Fibroblast of lung (primary cell): Measurements from ENCODE around the gene SYT14.
"Not testable (repeated sequence)": the region's sequence is repeated elsewhere in the genome, so short reads cannot be mapped to it uniquely, and the experiment has no call there.

Experiments
- EZH2 ChIP-seq: IDR thresholded peaks from 2 replicates; pipeline ENCODE4 v1.5.1; 2012; ENCODE audit warnings: low read length, control low read depth, mild to moderate bottlenecking; ENCODE audit errors: missing control alignments
- TF ChIP-seq, protein P1 (sequence below), 2 donors: IDR thresholded peaks in 1 of 2; conservative IDR thresholded peaks in 1 of 2; 1 replicate in 1 of 2; 2 replicates in 1 of 2; pipeline ENCODE4 v1.5.1; 2011 to 2012; ENCODE audit warnings: low read length in 2 of 2, control low read depth in 1 of 2, inconsistent platforms in 1 of 2, low read depth in 1 of 2, mild to moderate bottlenecking in 1 of 2

DNA sequence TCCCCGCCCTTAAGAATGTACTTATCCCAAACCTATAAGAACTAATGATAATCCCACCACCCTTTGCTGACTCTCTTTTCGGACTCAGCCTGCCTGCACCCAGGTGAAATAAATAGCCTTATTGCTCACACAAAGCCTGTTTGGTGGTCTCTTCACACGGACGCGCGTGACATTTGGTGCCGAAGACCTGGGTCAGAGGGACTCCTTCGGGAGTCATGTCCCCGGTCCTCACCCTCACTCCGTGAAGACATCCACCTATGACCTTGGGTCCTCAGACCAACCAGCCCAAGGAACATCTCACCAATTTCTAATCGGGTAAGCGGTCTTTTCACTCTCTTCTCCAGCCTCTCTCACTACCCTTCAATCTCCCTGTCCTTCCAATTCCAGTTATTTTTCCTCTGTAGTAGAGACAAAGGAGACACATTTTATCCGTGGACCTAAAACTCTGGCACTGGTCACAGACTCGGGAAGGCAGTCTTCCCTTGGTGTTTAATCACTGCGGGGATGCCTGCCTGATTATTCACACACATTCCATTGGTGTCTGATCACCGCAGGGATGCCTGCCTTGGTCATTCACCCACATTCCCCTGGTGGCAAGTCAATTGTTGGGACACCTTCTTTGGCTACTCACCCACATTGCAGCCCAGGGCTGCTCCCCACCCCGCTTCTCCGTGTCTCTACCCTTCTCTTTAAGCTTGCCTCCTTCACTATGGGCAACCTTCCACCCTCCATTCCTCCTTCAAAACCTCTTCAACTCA, 250.0 kb downstream of the SYT14 start:
- TF ChIP-seq, protein P1, sequence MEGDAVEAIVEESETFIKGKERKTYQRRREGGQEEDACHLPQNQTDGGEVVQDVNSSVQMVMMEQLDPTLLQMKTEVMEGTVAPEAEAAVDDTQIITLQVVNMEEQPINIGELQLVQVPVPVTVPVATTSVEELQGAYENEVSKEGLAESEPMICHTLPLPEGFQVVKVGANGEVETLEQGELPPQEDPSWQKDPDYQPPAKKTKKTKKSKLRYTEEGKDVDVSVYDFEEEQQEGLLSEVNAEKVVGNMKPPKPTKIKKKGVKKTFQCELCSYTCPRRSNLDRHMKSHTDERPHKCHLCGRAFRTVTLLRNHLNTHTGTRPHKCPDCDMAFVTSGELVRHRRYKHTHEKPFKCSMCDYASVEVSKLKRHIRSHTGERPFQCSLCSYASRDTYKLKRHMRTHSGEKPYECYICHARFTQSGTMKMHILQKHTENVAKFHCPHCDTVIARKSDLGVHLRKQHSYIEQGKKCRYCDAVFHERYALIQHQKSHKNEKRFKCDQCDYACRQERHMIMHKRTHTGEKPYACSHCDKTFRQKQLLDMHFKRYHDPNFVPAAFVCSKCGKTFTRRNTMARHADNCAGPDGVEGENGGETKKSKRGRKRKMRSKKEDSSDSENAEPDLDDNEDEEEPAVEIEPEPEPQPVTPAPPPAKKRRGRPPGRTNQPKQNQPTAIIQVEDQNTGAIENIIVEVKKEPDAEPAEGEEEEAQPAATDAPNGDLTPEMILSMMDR (conservative IDR thresholded peaks at IDR 0.05 in 1 of 2, IDR thresholded peaks at IDR 0.05 in 1 of 2; ENCODE audit: low read depth in 1 of 2, low read length in 2 of 2): not testable (repeated sequence)
- not testable (repeated sequence) for TF ChIP-seq EZH2
